H1 (cell line): ENCODE data around the gene ESCO1. TPM values are rescaled to one million over a fixed set of nuclear protein-coding genes. Genes with fewer than 3 reads are reported as not detected.

Experiments used
- CTCF ChIA-PET: fragments of 300-600 bp; sonication (Branson Sonifier 250); formaldehyde crosslinking; loops from one replicate; lab custom pipeline; 2021; ENCODE audit not compliant: partially characterized antibody; lab: Charles Lee
- POLR2A ChIA-PET: fragments of 300-600 bp; sonication (Branson Sonifier 250); formaldehyde crosslinking; loops from one replicate; lab custom pipeline; 2021; ENCODE audit warnings: inconsistent platforms; ENCODE audit not compliant: partially characterized antibody; lab: Charles Lee
- DNase-seq, 2 experiments: peaks; one replicate each; pipeline versions ENCODE4 v3.0.0 to v3.0.0-alpha.2; 2010 to 2022; ENCODE audit warnings: low spot score in 2 of 2, low read depth in 1 of 2, mixed read lengths in 1 of 2
- FAIRE-seq: peaks from 2 replicates; lab custom pipeline; 2011; peaks lifted over from hg19 to GRCh38; lab: Jason Lieb, UNC
- H2AFZ ChIP-seq: 2 replicates; pipeline ENCODE4 v1.8.1; 2012; ENCODE audit warnings: low read length, inconsistent platforms
- H2AK5ac ChIP-seq: 2 replicates; pipeline ENCODE4 v1.6.1; 2013; ENCODE audit warnings: low read depth, low read length
- H2BK120ac ChIP-seq: replicated peaks from 2 replicates; pipeline ENCODE3; 2013; ENCODE audit warnings: low read depth, low read length, inconsistent platforms
- H2BK12ac ChIP-seq: 2 replicates; pipeline ENCODE4 v1.6.1; 2013; ENCODE audit warnings: low read depth, low read length
- H2BK15ac ChIP-seq: 2 replicates; pipeline ENCODE4 v1.6.1; 2013; ENCODE audit warnings: low read length
- H2BK20ac ChIP-seq: 2 replicates; pipeline ENCODE4 v1.6.1; 2013; ENCODE audit warnings: low read length
- H2BK5ac ChIP-seq: 2 replicates; pipeline ENCODE4 v1.6.1; 2013; ENCODE audit warnings: low read depth, low read length
- H3K14ac ChIP-seq: 2 replicates; pipeline ENCODE4 v1.6.1; 2013; ENCODE audit warnings: inconsistent platforms; ENCODE audit not compliant: insufficient read length
- H3K18ac ChIP-seq: 2 replicates; pipeline ENCODE4 v1.6.1; 2013; ENCODE audit warnings: low read length; ENCODE audit errors: extremely low read depth
- H3K23ac ChIP-seq: 2 replicates; pipeline ENCODE4 v1.6.1; 2013; ENCODE audit warnings: inconsistent platforms; ENCODE audit not compliant: insufficient read length
- H3K23me2 ChIP-seq: 2 replicates; pipeline ENCODE4 v1.6.1; 2013; ENCODE audit warnings: low read depth, low read length
- H3K27ac ChIP-seq: 2 replicates; pipeline ENCODE4 v1.6.1; 2011; ENCODE audit warnings: low read depth, low read length, inconsistent platforms
- H3K27me3 ChIP-seq, 4 experiments: replicated peaks in 1 of 4; 1 replicate in 1 of 4; 2 replicates in 3 of 4; pipeline versions ENCODE4 v1.6.1 to v1.8.1; 2011 to 2013; ENCODE audit warnings: low read length in 3 of 4, mild to moderate bottlenecking in 3 of 4, inconsistent platforms in 2 of 4, mixed read lengths in 2 of 4, moderate library complexity in 1 of 4; ENCODE audit not compliant: control insufficient read depth in 3 of 4, insufficient read depth in 3 of 4; ENCODE audit errors: extremely low read depth in 1 of 4
- H3K36me3 ChIP-seq, 4 experiments: 2 replicates each; pipeline versions ENCODE4 v1.6.1 to v1.8.1; 2011 to 2013; ENCODE audit warnings: mild to moderate bottlenecking in 4 of 4, low read length in 3 of 4, moderate library complexity in 2 of 4, control low read depth in 1 of 4, inconsistent platforms in 1 of 4; ENCODE audit not compliant: insufficient read depth in 4 of 4, control insufficient read depth in 2 of 4
- H3K4ac ChIP-seq: replicated peaks from 2 replicates; pipeline ENCODE3; 2013; ENCODE audit warnings: low read length, low read depth, mixed read lengths, inconsistent platforms; ENCODE audit not compliant: insufficient read length
- H3K4me1 ChIP-seq, 4 experiments: replicated peaks in 1 of 4; 1 replicate in 1 of 4; 2 replicates in 3 of 4; pipeline versions ENCODE4 v1.6.1 to v1.8.1; 2011 to 2013; ENCODE audit warnings: low read length in 3 of 4, inconsistent platforms in 2 of 4, mixed read lengths in 1 of 4; ENCODE audit not compliant: insufficient read depth in 4 of 4, control insufficient read depth in 3 of 4
- H3K4me2 ChIP-seq, 2 experiments: 2 replicates each; pipeline versions ENCODE4 v1.6.1 to v1.8.1; 2011 to 2013; ENCODE audit warnings: low read depth in 2 of 2, low read length in 2 of 2, control low read depth in 1 of 2, inconsistent platforms in 1 of 2, mild to moderate bottlenecking in 1 of 2; ENCODE audit not compliant: insufficient read depth in 1 of 2
- H3K4me3 ChIP-seq, 4 experiments: fragments of 200-600, 300-600 bp in 1 of 4; sonication (generic), shearing (Covaris generic), sonication (Bioruptor Twin) in 1 of 4; 2 replicates each; pipeline versions ENCODE4 v1.5.1 to v1.8.1; 2011 to 2016; ENCODE audit warnings: low read length in 4 of 4, low read depth in 3 of 4, control low read depth in 2 of 4, inconsistent platforms in 2 of 4, mild to moderate bottlenecking in 2 of 4, mixed read lengths in 1 of 4, moderate library complexity in 1 of 4; ENCODE audit not compliant: insufficient read depth in 2 of 4; ENCODE audit errors: extremely low read depth in 1 of 4
- H3K56ac ChIP-seq: replicated peaks from 2 replicates; pipeline ENCODE3; 2013; ENCODE audit warnings: low read depth, mild to moderate bottlenecking, mixed read lengths, low read length, inconsistent platforms; ENCODE audit not compliant: insufficient read length
- H3K79me1 ChIP-seq: 2 replicates; pipeline ENCODE4 v1.6.1; 2013; ENCODE audit warnings: low read depth, low read length, control low read depth
- H3K79me2 ChIP-seq, 2 experiments: 2 replicates each; pipeline versions ENCODE4 v1.6.1 to v1.8.1; 2012 to 2013; ENCODE audit warnings: low read length in 2 of 2, mild to moderate bottlenecking in 2 of 2, inconsistent platforms in 1 of 2; ENCODE audit not compliant: insufficient read depth in 2 of 2, control insufficient read depth in 1 of 2
- H3K9ac ChIP-seq, 4 experiments: replicated peaks in 1 of 4; 1 replicate in 1 of 4; 2 replicates in 3 of 4; pipeline versions ENCODE4 v1.6.1 to v1.8.1; 2011 to 2013; ENCODE audit warnings: low read depth in 3 of 4, low read length in 3 of 4, control low read depth in 2 of 4, mild to moderate bottlenecking in 2 of 4, moderate library complexity in 2 of 4, inconsistent platforms in 1 of 4; ENCODE audit errors: extremely low read depth in 1 of 4
- H3K9me3 ChIP-seq, 2 experiments: 2 replicates each; pipeline versions ENCODE4 v1.6.1 to v1.8.1; 2012 to 2013; ENCODE audit warnings: mild to moderate bottlenecking in 2 of 2, moderate library complexity in 2 of 2, control low read depth in 1 of 2, inconsistent platforms in 1 of 2, low read depth in 1 of 2, low read length in 1 of 2, mixed read lengths in 1 of 2; ENCODE audit not compliant: insufficient read depth in 2 of 2
- H4K20me1 ChIP-seq, 2 experiments: replicated peaks in 1 of 2; 2 replicates each; pipeline versions ENCODE3 to v1.8.1; 2011 to 2013; ENCODE audit warnings: inconsistent platforms in 2 of 2, low read length in 2 of 2, mild to moderate bottlenecking in 1 of 2; ENCODE audit not compliant: insufficient read depth in 2 of 2, control insufficient read depth in 1 of 2
- H4K5ac ChIP-seq: 2 replicates; pipeline ENCODE4 v1.6.1; 2013; ENCODE audit warnings: low read length, low read depth, mixed read lengths, inconsistent platforms; ENCODE audit not compliant: insufficient read length
- H4K8ac ChIP-seq: 2 replicates; pipeline ENCODE4 v1.8.0; 2013; ENCODE audit warnings: mild to moderate bottlenecking, moderate library complexity, low read length, inconsistent platforms; ENCODE audit not compliant: insufficient read depth; ENCODE audit errors: extremely low read depth
- H4K91ac ChIP-seq: replicated peaks from 2 replicates; pipeline ENCODE3; 2013; ENCODE audit warnings: low read length, mixed read lengths, inconsistent platforms; ENCODE audit not compliant: insufficient read length
- CBX8 ChIP-seq: fragments of 300-800, 300-1000 bp; sonication (generic); IDR thresholded peaks from 2 replicates; pipeline ENCODE4 v1.7.1; 2016; ENCODE audit warnings: low read depth, low read length, borderline replicate concordance
- CEBPB ChIP-seq: IDR thresholded peaks from 2 replicates; pipeline ENCODE4 v1.6.1; 2012; ENCODE audit warnings: low read depth, low read length
- CTBP2 ChIP-seq: IDR thresholded peaks from 2 replicates; pipeline ENCODE4 v1.7.0; 2011; ENCODE audit warnings: borderline replicate concordance, mild to moderate bottlenecking, moderate library complexity, mixed read lengths, low read length; ENCODE audit not compliant: insufficient read depth, insufficient read length
- FOSL1 ChIP-seq: IDR thresholded peaks from 2 replicates; pipeline ENCODE4 v1.6.1; 2011; ENCODE audit warnings: mild to moderate bottlenecking, low read depth, low read length, moderate library complexity; ENCODE audit not compliant: insufficient read depth
- GABPA ChIP-seq: IDR thresholded peaks from 2 replicates; pipeline ENCODE4 v1.6.1; 2011; ENCODE audit warnings: mild to moderate bottlenecking, low read length, moderate library complexity, borderline replicate concordance; ENCODE audit not compliant: insufficient read depth
- GTF2F1 ChIP-seq: IDR thresholded peaks from 2 replicates; pipeline ENCODE4 v1.6.1; 2012; ENCODE audit warnings: low read depth, low read length, improper control_type of control experiment, borderline replicate concordance
- SP4 ChIP-seq: IDR thresholded peaks from 2 replicates; pipeline ENCODE4 v1.6.1; 2012; ENCODE audit warnings: low read length, inconsistent platforms
- WGBS, 2 experiments: shearing (Covaris generic) in 1 of 2; methylation state at CpG; one replicate each; pipeline versions ENCODE4 v1.1.6 to v1.1.7; 2013 to 2015; ENCODE audit warnings: low lambda C conversion rate in 2 of 2, mixed read lengths in 2 of 2, inconsistent platforms in 1 of 2, low coverage in 1 of 2, missing lambda C conversion rate in 1 of 2; ENCODE audit not compliant: insufficient replicate concordance in 2 of 2, insufficient coverage in 1 of 2, insufficient read length in 1 of 2; ENCODE audit errors: extremely low coverage in 1 of 2, missing lambda C conversion rate in 1 of 2; 5-methylcytosine and 5-hydroxymethylcytosine counted together
- polyA plus RNA-seq, 7 experiments: library from polyadenylated mRNA; depleted of rRNA in 3 of 7; stranded (reverse) in 5 of 7; unstranded in 2 of 7; fragments of >200 nt in 5 of 7; fragments of 200-250 nt in 2 of 7; gene quantifications; 1 replicate in 5 of 7; 2 replicates in 1 of 7; 4 replicates in 1 of 7; pipeline versions ENCODE4 v1.2.1 to v1.2.3, GENCODE V29; 2011 to 2013; ENCODE audit warnings: missing spikeins in 2 of 7, mixed read lengths in 2 of 7
- total RNA-seq: library from RNA; stranded (reverse); fragmentation: NEBNext Ultra II Directional; extraction: Animal tissue kit (Norgen Biotek cat#: 25700); gene quantifications from 2 replicates; pipeline ENCODE4 v1.2.1, GENCODE V29; 2021

Gene ESCO1
- total and polyA plus RNA-seq, 2 of the 8 experiments (the other 6 are each of a cell fraction or from before 2014, with no cell fraction given), result 5.8 to 48.3 TPM

DNA sequence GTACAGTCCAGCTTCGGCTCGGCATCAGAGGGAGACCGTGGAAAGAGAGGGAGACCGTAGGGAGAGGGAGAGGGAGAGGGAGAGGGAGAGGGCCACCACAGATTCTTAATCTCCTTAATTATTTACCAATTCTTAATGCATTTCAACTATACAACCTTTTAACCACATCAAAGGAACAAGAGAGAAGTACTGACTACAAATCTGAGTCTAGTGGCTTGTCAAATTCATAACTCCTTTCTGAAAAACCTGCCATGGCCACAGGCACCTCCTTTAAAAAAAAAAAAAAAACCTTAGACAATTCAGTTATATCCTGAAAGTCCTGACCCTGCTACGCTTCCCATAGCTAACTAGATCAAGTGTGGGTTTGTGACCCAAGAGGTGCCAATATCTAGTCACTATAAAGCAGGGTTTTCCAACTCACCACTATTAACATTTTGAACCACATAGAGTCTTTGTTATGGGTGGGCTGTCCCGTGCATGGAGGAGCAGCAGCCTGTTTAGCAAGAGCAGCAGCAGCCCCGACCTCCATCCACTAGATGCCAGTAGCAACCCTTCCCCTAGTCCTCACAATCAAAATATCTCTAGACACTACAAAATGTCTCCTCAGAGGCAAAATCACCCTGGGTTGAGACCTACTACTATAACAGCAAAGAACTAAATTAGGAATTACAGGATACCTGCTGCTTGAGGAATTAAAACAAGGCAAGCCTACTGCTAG is 6.8 kb downstream of the ESCO1 start:
- Histone ChIP-seq H3K36me3 (peaks cover 0 to 14% (median 0%) of the 10 kb centered on the region in 4 experiments; a peak in 3 of 8 replicates), H3K14ac (no peak overlapping the region), H4K5ac (no peak overlapping the region), H2BK12ac (no peak overlapping the region), H3K4me1 (peaks cover 0 to 2% (median under 1%) of the 10 kb centered on the region in 4 experiments; a peak in 2 of 7 replicates), H2BK20ac (no peak overlapping the region), H4K91ac (no peak overlapping the region), H3K9ac (no peak overlapping the region), H3K23me2 (peaks cover under 1% of the 10 kb centered on the region), H3K9me3 (peaks cover 5 to 13% of the 10 kb centered on the region in 2 experiments; a peak in 2 of 4 replicates), H3K79me2 (peaks cover 19 to 72% of the 10 kb centered on the region in 2 experiments), H2BK5ac (no peak overlapping the region), H4K20me1 (no peaks in the 10 kb centered on the region), H3K56ac (no peak overlapping the region), H2BK120ac (no peak overlapping the region), H2BK15ac (no peak overlapping the region), H3K79me1 (no peaks in the 10 kb centered on the region), H3K18ac (no peak overlapping the region), H3K27ac (no peak overlapping the region), H3K4ac (no peak overlapping the region), H3K4me3 (no peak overlapping the region), H3K23ac (no peak overlapping the region), H2AK5ac (no peak overlapping the region), H3K27me3 (no peaks in the 10 kb centered on the region), H4K8ac (no peak overlapping the region), H2AFZ (no peak overlapping the region), H3K4me2 (no peak overlapping the region)
- FAIRE-seq (no peak), DNase-seq (no peak)
- 98% methylated on average over 3 of the region's 7 CpGs; no CpG with 5 or more reads in 1 of the 2 experiments for WGBS, 2 experiments
- ChIA-PET POLR2A (interaction anchor here (0.6 to 1.5 kb wide), 2 partner anchors 22 to 24 kb away, joined by 3 read pairs; no protein-coding TSS in a partner anchor), CTCF (interaction anchor here (0.6 kb wide), 1 partner anchor 26 kb away, joined by 3 read pairs; no protein-coding TSS in a partner anchor)
- TF ChIP-seq SP4 (no peak), CEBPB (no peak), GABPA (no peak), FOSL1 (no peak), GTF2F1 (no peak), CTBP2 (no peak), CBX8 (no peak)
